A673 (cell line): ENCODE data around the gene MBOAT7.

Experiments
- CTCF ChIP-seq: fragments of 300-800, 200-600 bp; sonication (generic); conservative IDR thresholded peaks from 2 replicates; pipeline ENCODE4 v1.5.1; 2017; ENCODE audit warnings: low read depth, mild to moderate bottlenecking, antibody characterized with exemption, low read length, moderate library complexity, mixed read lengths
- EZH2 ChIP-seq: fragments of 200-600 bp; sonication (generic); IDR thresholded peaks from 2 replicates; pipeline ENCODE4 v1.6.1; 2017; ENCODE audit warnings: borderline replicate concordance, low read depth, mild to moderate bottlenecking, mixed read lengths, antibody characterized with exemption, low read length; ENCODE audit not compliant: poor library complexity, severe bottlenecking

- no peak for TF ChIP-seq CTCF
- TF ChIP-seq EZH2 = no peak
Observed at GRCh38 chr19:54193011-54193410, 3.6 kb upstream of the MBOAT7 start.
